T-cell (primary cell): Measurements from ENCODE around the gene IL32. TPM values are rescaled to one million over a fixed set of nuclear protein-coding genes. Genes with fewer than 3 reads are reported as not detected.
"Not testable (repeated sequence)": the region's sequence is repeated elsewhere in the genome, so short reads cannot be mapped to it uniquely, and the experiment has no call there.

Source experiments
- ATAC-seq, 4 experiments: fragments of 200-7000 bp in 3 of 4; fragments of 150-1000 bp in 1 of 4; cut with Tn5 transposase; replicated peaks in 1 of 4; 1 replicate in 3 of 4; 2 replicates in 1 of 4; pipeline ENCODE4 v1.10.0; 2021; ENCODE audit warnings: moderate library complexity in 3 of 4, mild to moderate bottlenecking in 2 of 4, moderate number of reproducible peaks in 1 of 4
- CTCF ChIA-PET, 2 donors: fragments of 300-600 bp; sonication (Branson Sonifier 250); formaldehyde crosslinking; loops; one replicate each; lab custom pipeline; 2022; ENCODE audit warnings: antibody characterized with exemption in 2 of 2; lab: Charles Lee
- POLR2A ChIA-PET, 2 donors: fragments of 300-600 bp; sonication (Branson Sonifier 250); formaldehyde crosslinking; loops; one replicate each; lab custom pipeline; 2022; ENCODE audit warnings: antibody characterized with exemption in 2 of 2; lab: Charles Lee
- DNase-seq, 35 experiments: peaks; one replicate each; pipeline versions ENCODE4 v3.0.0 to v3.0.0-alpha.2; 2013 to 2023
- H3K27ac ChIP-seq: one replicate; pipeline ENCODE4 v1.5.1; 2013; ENCODE audit warnings: low read length
- H3K27me3 ChIP-seq, 2 experiments: replicated peaks in 1 of 2; 1 replicate in 1 of 2; 2 replicates in 1 of 2; pipeline versions ENCODE4 v1.6.1 to v1.7.0; 2013; ENCODE audit warnings: low read length in 1 of 2, mixed read lengths in 1 of 2; ENCODE audit not compliant: control insufficient read depth in 2 of 2, insufficient read depth in 2 of 2; ENCODE audit errors: extremely low read depth in 1 of 2
- H3K36me3 ChIP-seq, 2 donors: 1 replicate in 1 of 2; 2 replicates in 1 of 2; pipeline versions ENCODE4 v1.6.1 to v1.7.0; 2013; ENCODE audit warnings: low read length in 1 of 2; ENCODE audit not compliant: control insufficient read depth in 2 of 2, insufficient read depth in 1 of 2; ENCODE audit errors: extremely low read depth in 1 of 2
- H3K4me1 ChIP-seq, 2 experiments: 1 replicate in 1 of 2; 2 replicates in 1 of 2; pipeline versions ENCODE4 v1.6.1 to v1.7.0; 2013; ENCODE audit warnings: low read length in 2 of 2, mixed read lengths in 1 of 2; ENCODE audit not compliant: insufficient read depth in 2 of 2, control insufficient read depth in 1 of 2; ENCODE audit errors: extremely low read depth in 1 of 2
- H3K4me3 ChIP-seq, 2 donors: 1 replicate in 1 of 2; 2 replicates in 1 of 2; pipeline versions ENCODE4 v1.5.1 to v1.7.0; 2013; ENCODE audit warnings: mild to moderate bottlenecking in 2 of 2, low read length in 1 of 2, moderate library complexity in 1 of 2; ENCODE audit not compliant: control insufficient read depth in 1 of 2; ENCODE audit errors: extremely low read depth in 1 of 2
- H3K9me3 ChIP-seq: 2 replicates; pipeline ENCODE4 v1.7.0; 2013
- H3K27ac Mint-ChIP-seq, 2 donors: one replicate each; pipeline ENCODE4 v1.8.0; 2020 to 2021; ENCODE audit warnings: mild to moderate bottlenecking in 2 of 2, mixed read lengths in 2 of 2
- H3K27me3 Mint-ChIP-seq, 2 donors: one replicate each; pipeline ENCODE4 v1.8.0; 2021 to 2022; ENCODE audit warnings: mixed read lengths in 2 of 2
- H3K36me3 Mint-ChIP-seq: one replicate; pipeline ENCODE4 v1.8.0; 2021; ENCODE audit warnings: mixed read lengths
- H3K4me1 Mint-ChIP-seq, 3 donors: one replicate each; pipeline ENCODE4 v1.8.0; 2020 to 2022; ENCODE audit warnings: mixed read lengths in 3 of 3, mild to moderate bottlenecking in 1 of 3
- H3K4me3 Mint-ChIP-seq, 3 donors: one replicate each; pipeline ENCODE4 v1.8.0; 2020 to 2022; ENCODE audit warnings: mild to moderate bottlenecking in 3 of 3, mixed read lengths in 3 of 3, moderate library complexity in 3 of 3
- H3K9me3 Mint-ChIP-seq, 3 donors: one replicate each; pipeline ENCODE4 v1.8.0; 2020 to 2022; ENCODE audit warnings: mixed read lengths in 3 of 3
- WGBS: methylation state at CpG from one replicate; pipeline ENCODE4 v1.1.5; 2013; ENCODE audit warnings: missing lambda C conversion rate; ENCODE audit not compliant: insufficient coverage; 5-methylcytosine and 5-hydroxymethylcytosine counted together
- total RNA-seq, 35 experiments: library from RNA in 6 of 35; stranded (reverse) in 6 of 35; fragments of 120-200 nt in 1 of 35; gene quantifications; one replicate each; pipeline versions ENCODE4 v1.2.1 to v1.2.4 and lab custom pipeline; 2013 to 2026

IL32 gene
- total RNA-seq, 5 donors from 2014 or later (not counting 1 experiment from before 2014, with no cell fraction given), result 736 to 1,200 (median 999) TPM

- H3K27me3 ChIP-seq, result no peaks in the 10 kb centered on the region
- DNase-seq (peak; percentile 67 to 94 (median 86)), ATAC-seq (peak; percentile 84 to 93 (median 88))
- peaks cover 3 to 4% of the 10 kb centered on the region in 2 donors for H3K36me3 ChIP-seq
- H3K4me1 ChIP-seq, result peaks cover 36 to 92% of the 10 kb centered on the region in 2 experiments
- peak overlapping the region; percentile 4 to 38 for H3K4me3 ChIP-seq
- peak overlapping the region; percentile 98 to 100 for H3K27ac Mint-ChIP-seq
- ChIA-PET CTCF (interaction anchor here (0.7 to 2.1 kb wide), 7 partner anchors 9 to 745 kb away, joined by 3 to 7 read pairs (median 4); partner anchors contain the start of gene IL32 (in 1 of the 2)), POLR2A (interaction anchor here (0.6 to 0.9 kb wide), 7 partner anchors 9 to 401 kb away, joined by 3 to 12 read pairs (median 3); no protein-coding TSS in a partner anchor)
- peaks cover 88 to 93% (median 88%) of the 10 kb centered on the region in 3 donors for H3K4me1 Mint-ChIP-seq
- peak overlapping the region; percentile 65 to 75 (median 73) for H3K4me3 Mint-ChIP-seq
- H3K27ac ChIP-seq, result peak overlapping the region; percentile 93
- no peaks in the 10 kb centered on the region for H3K9me3 Mint-ChIP-seq
- 0% methylated on average over 3 of the region's 9 CpGs for WGBS
- H3K9me3 ChIP-seq, result no peaks in the 10 kb centered on the region
- no peaks in the 10 kb centered on the region for H3K27me3 Mint-ChIP-seq
- peaks cover 7% of the 10 kb centered on the region for H3K36me3 Mint-ChIP-seq
These were observed 9.6 kb downstream of the IL32 start for GRCh38 chr16:3074860-3075522.

GRCh38 chr16:3075523-3075915 is 10.1 kb downstream of the IL32 start:
- peak overlapping the region; percentile 4 to 38 for H3K4me3 ChIP-seq
- H3K4me1 Mint-ChIP-seq, result peaks cover 85 to 92% (median 88%) of the 10 kb centered on the region in 3 donors
- H3K4me1 ChIP-seq, result peaks cover 36 to 91% of the 10 kb centered on the region in 2 experiments
- H3K9me3 ChIP-seq, result no peaks in the 10 kb centered on the region
- ChIA-PET POLR2A (interaction anchor here in 1 of 2 donors (0.6 to 0.9 kb wide), 2 partner anchors 12 to 83 kb away, joined by 3 to 7 read pairs; no protein-coding TSS in a partner anchor), CTCF (interaction anchor here in 1 of 2 donors (0.9 to 2.1 kb wide), 7 partner anchors 9 to 55 kb away, joined by 3 to 8 read pairs (median 4); partner anchors contain the start of gene IL32)
- H3K9me3 Mint-ChIP-seq, result no peaks in the 10 kb centered on the region
- H3K36me3 Mint-ChIP-seq, result peaks cover 3% of the 10 kb centered on the region
- H3K36me3 ChIP-seq, result peaks cover 2 to 3% of the 10 kb centered on the region in 2 donors
- H3K27ac ChIP-seq, result peak overlapping the region; percentile 93
- no peaks in the 10 kb centered on the region for H3K27me3 Mint-ChIP-seq
- DNase-seq, result peak in 2 of 35 experiments; percentile 30 to 51
- no peaks in the 10 kb centered on the region for H3K27me3 ChIP-seq
- WGBS, result 36% methylated on average over 10 of the region's 10 CpGs
- peak overlapping the region; percentile 65 to 75 (median 73) for H3K4me3 Mint-ChIP-seq
- H3K27ac Mint-ChIP-seq, result peak overlapping the region; percentile 98 to 100
- peak; percentile 9 to 37 (median 16) for ATAC-seq

GRCh38 chr16:3075946-3076345 is 10.5 kb downstream of the IL32 start:
- Mint-ChIP-seq H3K4me1 (peaks cover 84 to 92% (median 89%) of the 10 kb centered on the region in 3 donors), H3K27ac (peak overlapping the region; percentile 98 to 100), H3K4me3 (peak overlapping the region in 2 of 3 donors; percentile 63 to 73)
- not testable (repeated sequence) for H3K9me3 ChIP-seq, H3K36me3 ChIP-seq, ATAC-seq, H3K9me3 Mint-ChIP-seq, H3K27me3 ChIP-seq, DNase-seq, H3K36me3 Mint-ChIP-seq, H3K27me3 Mint-ChIP-seq
- WGBS, result 100% methylated on average over 1 of the region's 6 CpGs
- Histone ChIP-seq H3K27ac (peak overlapping the region; percentile 93), H3K4me1 (peaks cover 36 to 91% of the 10 kb centered on the region in 2 experiments), H3K4me3 (peak overlapping the region in 1 of 2 donors; percentile 38)
- ChIA-PET CTCF (interaction anchor here in 1 of 2 donors (1.0 to 2.1 kb wide), 3 partner anchors 17 to 54 kb away, joined by 3 to 8 read pairs (median 7); no protein-coding TSS in a partner anchor), POLR2A (interaction anchor here in 1 of 2 donors (0.6 kb wide), 1 partner anchor 83 kb away, joined by 7 read pairs; no protein-coding TSS in a partner anchor)

- Mint-ChIP-seq H3K27me3 (no peaks in the 10 kb centered on the region), H3K27ac (peak overlapping the region; percentile 98 to 100), H3K4me3 (peak overlapping the region; percentile 63 to 73 (median 69)), H3K4me1 (peaks cover 83 to 91% (median 87%) of the 10 kb centered on the region in 3 donors), H3K9me3 (no peaks in the 10 kb centered on the region), H3K36me3 (peaks cover 7% of the 10 kb centered on the region)
- POLR2A ChIA-PET, result no interaction called here
- H3K27me3 ChIP-seq, result no peaks in the 10 kb centered on the region
- H3K4me3 ChIP-seq, result peak overlapping the region; percentile 38 to 42
- CTCF ChIA-PET, result interaction anchor here in 1 of 2 donors (1.0 to 2.1 kb wide), 4 partner anchors 14 to 53 kb away, joined by 3 to 8 read pairs (median 4); no protein-coding TSS in a partner anchor
- DNase-seq (peak in 1 of 35 experiments; percentile 27), ATAC-seq (no peak)
- peak overlapping the region; percentile 93 for H3K27ac ChIP-seq
- H3K4me1 ChIP-seq, result peaks cover 34 to 90% of the 10 kb centered on the region in 2 experiments
- no peaks in the 10 kb centered on the region for H3K36me3 ChIP-seq
- no peaks in the 10 kb centered on the region for H3K9me3 ChIP-seq
- WGBS, result 55% methylated on average over 2 of the region's 6 CpGs
These were observed 11.1 kb downstream of the IL32 start for GRCh38 chr16:3076577-3076976.

GRCh38 chr16:3080024-3080423 is 14.6 kb downstream of the IL32 start:
- Histone ChIP-seq H3K27me3 (no peaks in the 10 kb centered on the region), H3K36me3 (no peaks in the 10 kb centered on the region), H3K9me3 (no peaks in the 10 kb centered on the region), H3K4me3 (no peak overlapping the region), H3K27ac (peak overlapping the region; percentile 38), H3K4me1 (peaks cover 18 to 64% of the 10 kb centered on the region in 2 experiments)
- no peaks in the 10 kb centered on the region for H3K9me3 Mint-ChIP-seq
- CTCF ChIA-PET, result no interaction called here
- H3K4me3 Mint-ChIP-seq, result no peak overlapping the region
- H3K36me3 Mint-ChIP-seq, result peaks cover 7% of the 10 kb centered on the region
- ATAC-seq, result no peak
- H3K27me3 Mint-ChIP-seq, result no peaks in the 10 kb centered on the region
- peaks cover 62 to 81% (median 78%) of the 10 kb centered on the region in 3 donors for H3K4me1 Mint-ChIP-seq
- no peak for DNase-seq
- peak overlapping the region; percentile 83 to 86 for H3K27ac Mint-ChIP-seq
- POLR2A ChIA-PET, result no interaction called here
- WGBS, result 96% methylated on average over 12 of the region's 17 CpGs

- H3K36me3 Mint-ChIP-seq, H3K27me3 ChIP-seq, DNase-seq, H3K4me3 ChIP-seq, H3K27ac ChIP-seq, POLR2A ChIA-PET, H3K4me3 Mint-ChIP-seq, H3K9me3 Mint-ChIP-seq, H3K9me3 ChIP-seq, ATAC-seq, CTCF ChIA-PET, H3K36me3 ChIP-seq, H3K27me3 Mint-ChIP-seq: not testable (repeated sequence)
- Mint-ChIP-seq H3K27ac (peak overlapping the region; percentile 28 to 36), H3K4me1 (peaks cover 52 to 76% (median 71%) of the 10 kb centered on the region in 3 donors)
- H3K4me1 ChIP-seq, result peaks cover 6 to 52% of the 10 kb centered on the region in 2 experiments
- WGBS, result 98% methylated on average over 13 of the region's 13 CpGs
These were observed 16.5 kb downstream of the IL32 start for GRCh38 chr16:3081957-3082356.
